GM23248 (cell line): ENCODE data around the gene SLC7A1. TPM values are rescaled to one million over a fixed set of nuclear protein-coding genes. Genes with fewer than 3 reads are reported as not detected.

Experiments
- DNase-seq: peaks from one replicate; pipeline ENCODE4 v3.0.0-alpha.2; 2015
- H2AFZ ChIP-seq: fragments of 200-600 bp; sonication (generic); 2 replicates; pipeline ENCODE4 v1.6.1; 2016; ENCODE audit warnings: antibody characterized with exemption
- H3F3A ChIP-seq: fragments of 200-600 bp; sonication (generic); 2 replicates; pipeline ENCODE4 v1.6.1; 2016; ENCODE audit warnings: mild to moderate bottlenecking, antibody characterized with exemption, mixed run types; ENCODE audit not compliant: insufficient read depth
- H3K27ac ChIP-seq: fragments of 200-600 bp; sonication (generic); 2 replicates; pipeline ENCODE4 v1.5.1; 2016; ENCODE audit warnings: mild to moderate bottlenecking
- H3K27me3 ChIP-seq: fragments of 200-600 bp; sonication (generic); replicated peaks from 2 replicates; pipeline ENCODE4 v1.6.1; 2016; ENCODE audit warnings: mild to moderate bottlenecking; ENCODE audit not compliant: insufficient read depth
- H3K36me3 ChIP-seq: fragments of 200-600 bp; sonication (generic); 2 replicates; pipeline ENCODE4 v1.6.1; 2016; ENCODE audit warnings: low read depth, mild to moderate bottlenecking
- H3K4me1 ChIP-seq: fragments of 200-600 bp; sonication (generic); 2 replicates; pipeline ENCODE4 v1.6.1; 2016; ENCODE audit warnings: mild to moderate bottlenecking; ENCODE audit not compliant: insufficient read depth
- H3K4me2 ChIP-seq: fragments of 200-600 bp; sonication (generic); one replicate; pipeline ENCODE4 v1.6.1; 2016; ENCODE audit warnings: mild to moderate bottlenecking; ENCODE audit not compliant: unreplicated experiment
- H3K4me3 ChIP-seq: fragments of 200-600 bp; sonication (generic); 2 replicates; pipeline ENCODE4 v1.5.1; 2016; ENCODE audit warnings: mild to moderate bottlenecking
- H3K79me2 ChIP-seq: fragments of 200-600 bp; sonication (generic); 2 replicates; pipeline ENCODE4 v1.6.1; 2016; ENCODE audit warnings: mild to moderate bottlenecking; ENCODE audit not compliant: insufficient read depth
- H3K9ac ChIP-seq: fragments of 200-600 bp; sonication (generic); 2 replicates; pipeline ENCODE4 v1.6.1; 2016; ENCODE audit warnings: mild to moderate bottlenecking
- H3K9me2 ChIP-seq: fragments of 200-600 bp; sonication (generic); 2 replicates; pipeline ENCODE4 v1.6.1; 2016; ENCODE audit warnings: mixed run types, mild to moderate bottlenecking, moderate library complexity; ENCODE audit not compliant: insufficient read depth
- H3K9me3 ChIP-seq: fragments of 200-600 bp; sonication (generic); one replicate; pipeline ENCODE4 v1.6.1; 2017; ENCODE audit warnings: low read depth
- H4K20me1 ChIP-seq: fragments of 200-600 bp; sonication (generic); 2 replicates; pipeline ENCODE4 v1.6.0; 2016; ENCODE audit not compliant: insufficient read depth
- EZH2 ChIP-seq: fragments of 200-600 bp; sonication (generic); IDR thresholded peaks from 2 replicates; pipeline ENCODE4 v1.6.1; 2018; ENCODE audit warnings: antibody characterized with exemption, mild to moderate bottlenecking; ENCODE audit not compliant: insufficient read depth, poor library complexity, severe bottlenecking
- EZH2phosphoT487 ChIP-seq: fragments of 200-600 bp; sonication (generic); IDR thresholded peaks from 2 replicates; pipeline ENCODE4 v1.6.1; 2018; ENCODE audit warnings: antibody characterized with exemption, moderate library complexity, mild to moderate bottlenecking, low read depth; ENCODE audit not compliant: insufficient read depth
- WGBS, 2 experiments: methylation state at CpG; one replicate each; pipeline ENCODE4 v1.1.6; 2015 to 2017; ENCODE audit warnings: low lambda C conversion rate in 2 of 2, low coverage in 1 of 2; ENCODE audit errors: missing lambda C conversion rate in 2 of 2; 5-methylcytosine and 5-hydroxymethylcytosine counted together
- in situ Hi-C: fragments of 300-500 bp; cut with MboI; formaldehyde crosslinking; loops from 2 replicates; pipeline ENCODE4 v1.15.0; 2020
- polyA plus RNA-seq: library from polyadenylated mRNA; unstranded; fragments of >200 nt; fragmentation: Nextera tagmentation; extraction: Ambion mirVana; gene quantifications from 2 replicates; pipeline ENCODE4 v1.2.1, GENCODE V29; 2016
- total RNA-seq: library from RNA; depleted of rRNA; stranded (reverse); fragments of >200 nt; shearing (Covaris generic); gene quantifications from 2 replicates; pipeline ENCODE4 v1.2.3, GENCODE V29; 2014

Gene SLC7A1
- total and polyA plus RNA-seq, 2 experiments from 2014 or later: 34.7 to 38.6 TPM

DNA sequence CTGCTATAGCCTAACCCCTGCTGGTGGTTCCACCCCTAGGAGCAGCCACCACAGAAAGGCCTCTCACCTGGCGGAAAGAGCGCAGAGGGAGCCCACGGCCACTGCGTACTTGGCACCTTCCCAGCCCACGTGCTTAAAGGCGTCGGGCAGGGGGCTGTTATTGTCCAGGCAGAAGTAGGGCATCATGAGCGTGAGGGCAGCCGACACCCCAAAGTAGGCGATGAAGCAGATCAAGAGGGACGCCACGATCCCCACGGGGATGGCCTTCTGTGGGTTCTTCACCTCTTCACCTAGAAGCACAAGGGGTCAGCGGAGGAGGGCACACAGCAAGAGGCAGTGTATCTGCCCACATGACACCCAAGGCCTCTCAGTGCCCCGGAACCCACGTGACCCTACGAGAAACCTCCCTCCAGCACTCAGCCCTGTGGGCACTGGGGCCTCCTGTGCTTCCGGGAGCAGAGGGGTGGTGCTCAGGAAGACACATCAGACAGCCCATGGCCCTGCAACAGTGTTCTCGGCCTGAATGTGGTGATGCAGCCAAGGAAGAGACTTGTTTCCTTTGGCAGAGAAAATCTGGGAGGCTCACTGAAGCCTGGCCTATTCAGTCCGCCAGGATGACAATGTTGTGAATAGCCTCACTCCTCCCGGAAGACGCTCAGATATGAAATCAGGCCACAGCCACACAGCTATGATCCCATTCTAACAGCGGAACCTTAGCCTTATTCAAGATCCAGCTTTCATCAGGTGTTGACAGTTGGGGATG, 72.1 kb downstream of the SLC7A1 start:
- peaks cover 43% of the 10 kb centered on the region for H3K4me1 ChIP-seq
- H3K9me2 ChIP-seq: no peaks in the 10 kb centered on the region
- TF ChIP-seq EZH2phosphoT487 (no peak), EZH2 (no peak)
- no peaks in the 10 kb centered on the region for H3K9me3 ChIP-seq
- H2AFZ ChIP-seq: no peak overlapping the region
- H3K36me3 ChIP-seq: peaks cover 36% of the 10 kb centered on the region
- in situ Hi-C loops: no loop called here
- H3K27me3 ChIP-seq: no peaks in the 10 kb centered on the region
- H3K27ac ChIP-seq: peak overlapping the region; percentile 94
- peaks cover 74% of the 10 kb centered on the region for H3K79me2 ChIP-seq
- peak overlapping the region; percentile 22 for H3K4me2 ChIP-seq
- peak overlapping the region; percentile 70 for H3K9ac ChIP-seq
- H3K4me3 ChIP-seq: no peak overlapping the region
- peak; percentile 92 for DNase-seq
- H3F3A ChIP-seq: peaks cover 53% of the 10 kb centered on the region
- H4K20me1 ChIP-seq: no peaks in the 10 kb centered on the region
- WGBS, 2 experiments: 59 to 63% methylated on average over 22 to 23 of the region's 23 CpGs

GRCh38 chr13:29522044-29522685, 73.3 kb downstream of the SLC7A1 start:
- H3K27ac ChIP-seq: peak overlapping the region; percentile 94
- 11 to 14% methylated on average over 16 of the region's 16 CpGs for WGBS, 2 experiments
- peak overlapping the region; percentile 58 for H3K4me2 ChIP-seq
- H3K9me3 ChIP-seq: no peaks in the 10 kb centered on the region
- H3K79me2 ChIP-seq: peaks cover 73% of the 10 kb centered on the region
- TF ChIP-seq EZH2 (no peak), EZH2phosphoT487 (no peak)
- peaks cover 39% of the 10 kb centered on the region for H3K36me3 ChIP-seq
- H2AFZ ChIP-seq: no peak overlapping the region
- H3K27me3 ChIP-seq: no peaks in the 10 kb centered on the region
- in situ Hi-C loops: no loop called here
- H3K9ac ChIP-seq: peak overlapping the region; percentile 70
- peaks cover 43% of the 10 kb centered on the region for H3K4me1 ChIP-seq
- no peaks in the 10 kb centered on the region for H3K9me2 ChIP-seq
- H3K4me3 ChIP-seq: no peak overlapping the region
- no peaks in the 10 kb centered on the region for H4K20me1 ChIP-seq
- peak; percentile 98 for DNase-seq
- peaks cover 53% of the 10 kb centered on the region for H3F3A ChIP-seq

DNA sequence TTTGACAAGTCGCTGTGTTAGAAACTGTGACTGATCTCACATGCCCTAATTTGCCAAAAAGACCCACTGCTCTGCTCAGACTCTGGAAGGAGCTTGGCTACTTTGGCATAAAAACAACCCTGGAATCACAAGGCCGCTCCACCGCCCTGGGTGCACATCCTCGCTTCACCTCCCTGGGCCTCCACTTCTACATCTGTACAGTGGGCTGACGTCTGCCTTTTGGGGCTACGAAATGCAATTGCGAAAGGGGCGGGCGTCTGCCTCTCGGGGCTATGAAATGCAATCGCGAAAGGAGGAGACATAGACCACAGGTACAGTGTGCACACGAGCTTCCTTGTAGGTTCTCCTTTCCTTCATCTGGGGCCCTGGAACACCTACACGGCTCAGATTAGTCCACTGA, 74.2 kb downstream of the SLC7A1 start:
- Histone ChIP-seq H3K9me2 (no peaks in the 10 kb centered on the region), H3K4me3 (no peak overlapping the region), H3K36me3 (peaks cover 45% of the 10 kb centered on the region), H4K20me1 (no peaks in the 10 kb centered on the region), H3F3A (peaks cover 53% of the 10 kb centered on the region), H3K4me1 (peaks cover 43% of the 10 kb centered on the region), H2AFZ (no peak overlapping the region), H3K4me2 (peak overlapping the region; percentile 58), H3K79me2 (peaks cover 72% of the 10 kb centered on the region), H3K9me3 (no peaks in the 10 kb centered on the region), H3K9ac (peak overlapping the region; percentile 70), H3K27ac (peak overlapping the region; percentile 94), H3K27me3 (no peaks in the 10 kb centered on the region)
- no peak for TF ChIP-seq EZH2phosphoT487
- TF ChIP-seq EZH2: no peak
- WGBS, 2 experiments: 87 to 90% methylated on average over 14 of the region's 14 CpGs
- in situ Hi-C loops: no loop called here
- no peak for DNase-seq

- Histone ChIP-seq H3K9ac (peak overlapping the region; percentile 70), H3F3A (peaks cover 53% of the 10 kb centered on the region), H2AFZ (no peak overlapping the region), H3K9me2 (no peaks in the 10 kb centered on the region), H3K27me3 (no peaks in the 10 kb centered on the region), H3K36me3 (peaks cover 50% of the 10 kb centered on the region), H3K4me2 (peak overlapping the region; percentile 58), H3K79me2 (peaks cover 72% of the 10 kb centered on the region), H3K9me3 (no peaks in the 10 kb centered on the region), H3K27ac (peak overlapping the region; percentile 94), H4K20me1 (no peaks in the 10 kb centered on the region), H3K4me3 (no peak overlapping the region), H3K4me1 (peaks cover 45% of the 10 kb centered on the region)
- peak; percentile 88 for DNase-seq
- TF ChIP-seq EZH2phosphoT487 (no peak), EZH2 (no peak)
- in situ Hi-C loops: no loop called here
- 1 to 2% methylated on average over 4 of the region's 4 CpGs for WGBS, 2 experiments
These were observed 74.8 kb downstream of the SLC7A1 start for GRCh38 chr13:29520671-29521070.
